K562 treated with DMSO at 1 percent for 48 hours (cell line): Measurements from ENCODE around the gene DMRTB1. TPM values are rescaled to one million over a fixed set of nuclear protein-coding genes. Genes with fewer than 3 reads are reported as not detected.

Experiments used
- total RNA-seq: library from RNA; unstranded; fragments of 300-600 nt; gene quantifications from 2 replicates; pipeline ENCODE4 v1.2.3, GENCODE V29; 2022; ENCODE audit warnings: low replicate concordance; ENCODE audit errors: extremely low read depth

The DMRTB1 gene
- total RNA-seq, result not detected in 2 replicates

GRCh38 chr1:53459321-53460175 is at the start of gene DMRTB1:
Gene DMRTB1 (plus strand): TSS chr1:53459399. CDS start chr1:53459454, 55 bp downstream.

Other genes starting within 250 kb of the DMRTB1 start
- gene CZIB, start 238.8 kb upstream of the DMRTB1 start, total RNA-seq, result not detected in 2 replicates
- gene MAGOH, start 220.9 kb upstream of the DMRTB1 start, total RNA-seq, result not detected in 2 replicates
- not detected in 2 replicates for gene LRP8, start 131.3 kb upstream of the DMRTB1 start, total RNA-seq